ENCODE data around the gene FAM110D.

Gene FAM110D

DNA sequence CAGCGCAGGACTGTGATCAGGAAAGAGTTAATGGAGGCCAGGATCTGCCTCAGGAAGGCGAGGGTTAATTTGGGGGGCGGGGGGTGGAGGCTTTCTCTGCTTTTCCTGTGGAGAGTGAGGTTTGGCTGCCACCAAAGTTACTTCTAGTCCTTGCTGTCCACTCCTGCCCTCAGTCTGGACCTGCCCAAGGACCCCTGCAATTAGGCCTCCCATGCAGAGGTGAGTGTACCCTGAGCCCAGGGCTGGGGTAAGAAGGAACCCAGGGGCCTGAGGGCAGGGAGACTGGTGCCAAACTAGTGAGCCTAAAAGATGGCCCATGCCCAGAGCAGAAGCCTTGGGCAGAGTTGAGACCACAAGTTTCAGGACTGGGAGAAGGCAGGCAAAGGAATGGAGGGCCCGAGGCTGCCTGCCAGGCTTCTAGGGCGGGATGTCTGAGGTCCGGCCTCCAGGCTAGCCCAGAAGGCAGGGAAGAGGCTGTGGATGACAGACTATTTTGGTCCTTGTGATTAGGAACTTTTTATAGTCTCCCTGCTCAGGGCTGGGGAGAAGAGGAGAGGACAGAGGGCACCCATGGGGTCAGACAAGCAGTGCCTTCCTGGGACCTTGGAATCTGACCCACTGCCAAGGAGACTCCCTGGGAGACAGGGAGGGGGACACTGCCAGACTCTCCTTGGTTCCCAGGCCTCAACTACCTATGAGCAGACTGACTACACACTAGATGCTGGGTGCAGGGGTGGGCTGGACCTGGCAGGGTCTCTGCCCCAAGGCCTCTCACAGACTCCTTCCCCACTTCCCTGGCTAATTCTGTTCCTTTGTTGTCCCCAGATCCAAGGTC, at the start of gene FAM110D:
Gene FAM110D (plus strand): TSS at position 172 of the 835 bp plus-strand sequence. CDS start 2,213 bp downstream, outside the sequence.
- FAIRE-seq, result no peak

DNA sequence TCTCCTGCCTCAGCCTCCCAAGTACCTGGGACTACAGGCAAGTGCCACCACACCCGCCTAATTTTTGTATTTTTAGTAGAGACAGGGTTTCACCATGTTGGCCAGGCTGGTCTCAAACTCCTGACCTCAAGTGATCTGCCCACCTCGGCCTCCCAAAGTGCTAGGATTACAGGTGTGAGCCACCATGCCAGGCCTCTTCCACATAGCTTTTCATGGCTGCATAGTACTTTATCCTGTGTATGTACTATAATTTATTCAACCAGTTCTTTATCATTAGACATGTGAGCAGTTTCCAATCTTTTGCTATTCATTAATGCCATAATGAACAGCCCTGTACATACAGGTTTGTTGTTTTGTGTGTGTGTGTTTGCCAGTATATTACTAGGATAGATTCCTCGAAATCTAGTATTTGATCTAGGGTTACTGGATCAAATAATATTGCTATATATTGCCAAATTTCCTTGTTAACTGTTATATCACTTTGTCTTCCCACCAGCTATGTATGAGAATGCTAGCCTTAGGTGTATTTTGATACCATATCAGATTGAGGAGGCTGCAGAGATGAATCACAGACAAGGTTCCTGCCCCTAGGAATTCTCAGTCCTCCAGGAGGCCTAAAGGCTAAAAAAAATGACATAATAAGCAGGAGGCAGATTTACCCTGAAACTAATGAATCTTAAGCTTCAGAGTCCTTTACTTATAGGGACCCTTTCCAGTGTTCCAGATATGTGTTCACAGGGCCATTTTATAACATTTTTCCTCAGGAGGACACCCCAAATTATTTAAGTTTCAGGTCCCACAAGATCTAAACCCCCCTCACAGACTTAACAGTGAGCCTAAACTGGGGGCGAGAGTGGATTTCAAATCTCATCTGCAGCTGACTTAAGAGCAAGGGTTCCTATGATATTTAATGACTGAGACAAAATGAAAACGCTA, 49.4 kb upstream of the FAM110D start:
- FAIRE-seq, result no peak

DNA sequence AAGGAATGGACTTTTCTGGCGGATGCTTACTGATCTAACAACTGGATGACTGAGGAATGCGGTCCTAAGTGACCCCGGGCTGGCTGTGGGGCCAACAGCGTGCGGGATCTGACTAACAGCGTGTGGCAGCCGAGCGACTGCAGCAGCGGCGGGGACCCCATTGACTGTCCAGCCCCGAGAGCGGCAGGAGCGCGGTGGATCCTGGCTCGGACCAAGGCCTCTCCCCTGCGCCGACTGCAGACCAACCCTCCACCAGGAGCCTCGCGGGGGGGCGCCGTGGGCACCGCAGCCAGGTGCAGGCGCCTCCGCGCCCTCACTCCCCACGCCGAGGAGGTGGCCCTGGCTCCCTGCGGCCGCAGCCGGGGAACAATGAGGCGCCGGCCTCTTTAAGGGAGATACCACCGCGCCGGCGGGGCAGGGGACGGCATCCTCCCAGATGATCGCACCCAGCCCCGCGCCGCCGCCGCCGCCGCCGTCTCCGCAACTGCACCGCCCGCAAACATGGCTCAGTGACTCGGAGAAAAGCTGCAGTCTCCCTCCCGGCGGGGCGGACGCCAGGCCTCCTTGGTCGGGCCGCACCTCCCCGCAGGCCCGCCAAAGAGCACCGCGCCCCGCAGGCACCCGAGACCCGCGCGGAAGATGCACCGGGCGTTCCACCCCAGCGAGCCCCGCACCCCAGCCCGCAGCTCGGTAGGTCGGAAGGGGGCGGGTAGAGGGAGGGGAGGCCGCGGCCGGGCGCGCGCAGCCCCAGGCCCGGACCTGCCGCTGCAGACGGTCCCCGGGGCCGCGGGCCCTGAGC, 47.9 kb upstream of the FAM110D start:
- no peak for FAIRE-seq

DNA sequence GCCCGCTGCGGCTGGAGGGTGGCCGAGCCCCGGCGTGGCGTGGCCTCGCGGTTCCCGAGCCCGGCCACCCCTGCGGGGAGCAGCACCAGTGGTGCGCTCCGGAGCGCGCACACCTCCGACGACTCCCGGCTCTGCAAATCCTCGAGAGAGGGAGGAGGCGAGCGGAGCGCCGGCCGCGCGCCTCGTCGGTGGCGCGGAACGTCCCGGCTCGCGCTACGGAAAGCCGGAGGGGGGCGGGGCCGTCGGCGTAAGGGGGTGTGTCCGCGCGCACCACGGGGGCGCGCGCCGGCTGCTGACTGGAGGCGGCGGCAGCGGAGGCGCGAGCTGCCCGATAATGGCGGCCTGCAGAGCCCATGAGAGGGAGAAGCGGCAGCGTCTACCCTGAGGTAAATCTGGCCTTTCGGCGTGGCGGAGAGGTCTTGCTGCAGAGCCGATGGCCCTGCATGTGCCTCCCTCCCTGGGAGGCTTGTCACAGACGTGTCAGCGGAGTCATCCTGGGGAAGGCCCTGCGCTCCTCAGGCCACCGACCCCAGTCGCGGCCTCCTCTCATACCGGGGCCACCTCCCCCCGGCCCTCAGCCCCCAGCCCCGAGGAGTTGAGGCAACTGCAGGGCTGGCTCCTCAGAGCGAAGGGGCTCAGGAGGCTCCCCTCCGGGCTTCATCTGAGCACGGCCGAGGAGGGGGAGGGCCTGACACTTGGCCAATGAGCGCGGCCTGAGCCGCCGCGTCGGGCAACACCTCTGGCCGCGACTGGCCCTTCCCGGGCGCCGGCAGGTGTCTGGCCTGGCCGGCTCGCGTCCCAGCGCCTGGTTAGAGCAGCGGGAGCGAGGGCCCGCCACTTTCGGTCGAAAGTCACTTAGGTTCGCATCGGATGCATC, 47.1 kb upstream of the FAM110D start, which contains the start of gene PDIK1L:
Gene PDIK1L (plus strand): TSS at position 295 of the 877 bp plus-strand sequence. CDS start 2,485 bp downstream, outside the sequence.
- no peak for FAIRE-seq

DNA sequence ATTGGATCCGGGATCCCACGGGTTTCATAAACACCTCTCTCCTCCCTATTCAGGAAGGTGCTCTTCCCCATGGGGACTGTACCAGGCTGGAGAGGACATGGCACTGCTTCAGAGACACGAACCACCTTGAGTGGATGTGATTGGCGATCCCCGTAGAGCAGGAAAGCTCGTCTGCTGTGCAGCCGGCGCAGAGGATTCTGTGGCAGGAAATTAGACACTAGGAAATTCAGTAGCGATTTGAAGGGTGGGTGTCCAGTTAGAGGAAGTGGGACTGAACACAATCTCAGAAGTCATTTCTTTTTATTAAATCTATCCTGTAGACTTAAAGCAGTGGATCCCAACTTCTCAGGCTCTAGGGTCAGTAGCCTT, 46.5 kb upstream of the FAM110D start:
- FAIRE-seq, result no peak

DNA sequence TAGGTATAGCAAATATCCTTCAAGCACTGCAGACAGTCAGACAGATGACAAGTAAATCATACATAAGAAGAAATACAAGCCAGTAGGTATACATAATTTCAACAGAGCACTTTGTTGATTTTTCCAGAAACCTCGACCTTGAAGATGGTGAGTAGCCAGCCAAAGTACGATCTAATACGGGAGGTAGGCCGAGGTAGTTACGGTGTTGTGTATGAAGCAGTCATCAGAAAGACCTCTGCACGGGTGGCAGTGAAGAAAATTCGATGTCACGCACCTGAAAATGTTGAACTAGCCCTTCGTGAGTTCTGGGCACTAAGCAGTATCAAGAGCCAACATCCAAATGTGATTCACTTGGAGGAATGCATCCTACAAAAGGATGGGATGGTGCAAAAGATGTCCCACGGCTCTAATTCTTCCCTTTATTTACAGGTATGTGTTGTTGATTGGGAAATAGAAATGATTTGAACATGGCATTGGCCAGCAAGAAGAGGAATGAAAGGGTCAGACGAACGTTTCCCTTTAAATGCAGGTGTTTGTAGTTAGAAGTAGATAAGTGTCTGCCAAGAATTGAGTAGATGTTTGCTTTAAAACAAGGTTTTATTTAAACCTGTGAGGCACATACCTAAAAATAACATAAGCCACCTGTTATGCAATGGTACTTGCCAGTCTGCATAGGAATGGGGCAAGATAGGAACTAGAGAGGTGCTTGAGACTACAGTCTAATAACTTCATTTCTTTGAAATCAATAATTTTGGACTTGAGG, 44.5 kb upstream of the FAM110D start:
- no peak for FAIRE-seq

DNA sequence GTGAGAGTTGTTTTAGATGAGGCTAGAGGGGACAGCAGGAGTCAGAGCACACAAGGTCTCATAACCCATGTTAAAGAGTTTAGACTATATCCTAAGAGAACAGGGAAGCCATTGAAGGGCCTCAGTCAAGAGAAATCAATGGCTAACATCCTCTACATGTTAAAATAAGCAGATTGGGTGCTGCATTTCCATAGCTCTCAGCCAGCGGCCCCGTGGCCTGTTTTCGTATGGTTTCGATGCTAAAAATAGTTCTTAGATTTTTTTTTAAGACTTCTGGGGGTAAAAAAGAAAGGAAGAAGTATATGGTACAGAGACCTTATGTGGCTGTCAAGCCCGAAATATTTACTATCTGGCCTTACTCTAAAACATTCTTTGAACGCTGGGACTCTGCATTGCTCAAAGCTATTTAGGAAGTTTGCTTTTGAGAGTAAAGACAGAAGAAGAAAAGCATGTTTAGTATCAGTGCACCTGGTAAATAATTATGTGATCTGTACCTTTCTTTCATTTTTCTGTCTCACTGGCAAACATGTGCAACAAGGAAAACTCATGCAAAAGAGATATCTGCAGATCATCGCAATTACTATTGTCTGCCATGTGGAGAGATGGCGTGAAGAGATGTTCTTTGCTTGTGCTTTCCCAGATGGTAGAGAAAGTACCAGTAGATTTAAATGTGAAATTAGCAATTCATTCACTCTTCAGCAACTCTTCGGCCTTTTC, 38.8 kb upstream of the FAM110D start:
- FAIRE-seq, result no peak

DNA sequence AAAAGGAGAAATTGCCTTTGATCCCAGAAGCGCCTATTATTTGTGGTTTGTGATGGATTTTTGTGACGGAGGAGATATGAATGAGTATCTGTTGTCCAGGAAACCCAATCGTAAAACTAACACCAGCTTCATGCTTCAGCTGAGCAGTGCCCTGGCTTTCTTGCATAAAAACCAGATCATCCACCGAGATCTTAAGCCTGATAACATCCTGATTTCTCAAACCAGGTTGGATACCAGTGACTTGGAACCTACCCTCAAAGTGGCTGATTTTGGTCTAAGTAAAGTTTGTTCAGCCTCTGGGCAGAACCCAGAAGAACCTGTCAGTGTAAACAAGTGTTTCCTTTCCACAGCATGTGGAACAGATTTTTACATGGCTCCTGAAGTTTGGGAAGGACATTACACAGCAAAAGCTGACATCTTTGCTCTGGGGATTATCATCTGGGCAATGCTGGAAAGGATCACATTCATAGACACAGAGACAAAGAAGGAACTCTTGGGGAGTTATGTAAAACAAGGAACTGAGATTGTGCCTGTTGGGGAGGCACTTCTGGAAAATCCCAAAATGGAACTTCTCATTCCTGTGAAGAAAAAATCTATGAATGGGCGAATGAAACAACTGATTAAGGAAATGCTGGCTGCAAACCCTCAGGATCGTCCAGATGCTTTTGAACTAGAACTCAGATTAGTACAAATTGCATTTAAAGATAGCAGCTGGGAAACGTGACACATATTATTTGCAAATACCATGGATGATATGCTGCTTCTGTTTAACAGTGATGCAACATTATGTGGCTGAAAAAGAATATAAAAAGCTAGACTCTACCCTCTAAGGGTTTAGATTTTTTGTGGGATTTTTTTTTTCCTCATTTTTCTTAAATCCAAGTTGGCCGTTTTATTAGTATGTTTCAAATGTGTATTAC, 36.8 kb upstream of the FAM110D start:
- FAIRE-seq, result no peak

DNA sequence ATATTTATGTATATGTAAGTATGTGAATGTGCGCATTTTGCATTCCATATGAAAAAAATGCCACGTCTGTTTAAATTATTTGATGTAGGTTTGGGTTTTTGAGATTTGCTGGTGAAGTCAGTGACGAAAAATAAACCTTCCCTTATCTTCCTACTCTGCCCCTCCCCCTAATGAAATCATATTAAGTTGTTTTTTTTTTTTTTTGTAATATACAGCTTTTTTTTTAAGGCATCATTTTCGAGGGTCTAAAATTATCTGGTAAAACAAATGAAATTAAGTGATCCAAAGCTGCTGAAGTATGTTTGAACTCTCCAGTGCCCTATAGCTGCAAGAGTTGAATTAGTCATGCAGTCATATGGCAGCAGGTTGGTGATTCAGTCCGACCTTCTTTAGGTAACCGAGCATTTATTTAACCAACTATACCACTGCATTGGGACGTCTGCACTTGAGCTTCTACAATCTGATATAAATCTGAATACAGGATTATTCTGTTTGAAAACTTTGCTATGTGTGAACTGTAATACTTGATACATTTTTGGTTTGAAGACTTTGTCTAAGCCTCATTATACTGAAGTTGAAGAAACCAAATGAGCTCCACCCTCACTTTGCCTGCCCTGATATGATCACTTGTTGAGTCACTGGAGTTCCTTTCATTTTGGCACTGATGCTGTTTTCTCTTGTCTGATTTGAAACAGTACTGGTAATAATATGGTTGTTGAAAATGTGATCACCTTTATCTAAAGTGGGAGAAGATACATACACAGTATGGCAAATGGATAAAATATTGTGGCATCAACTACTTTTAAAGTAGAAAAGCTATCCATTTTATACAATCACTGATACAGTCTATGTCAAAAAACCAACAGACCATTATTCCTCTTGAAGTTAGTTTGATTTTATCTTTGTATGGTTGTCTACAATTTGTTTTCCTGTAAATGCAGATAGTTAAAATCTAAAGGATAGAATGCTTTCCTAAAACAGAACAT, 35.6 kb upstream of the FAM110D start:
- no peak for FAIRE-seq

DNA sequence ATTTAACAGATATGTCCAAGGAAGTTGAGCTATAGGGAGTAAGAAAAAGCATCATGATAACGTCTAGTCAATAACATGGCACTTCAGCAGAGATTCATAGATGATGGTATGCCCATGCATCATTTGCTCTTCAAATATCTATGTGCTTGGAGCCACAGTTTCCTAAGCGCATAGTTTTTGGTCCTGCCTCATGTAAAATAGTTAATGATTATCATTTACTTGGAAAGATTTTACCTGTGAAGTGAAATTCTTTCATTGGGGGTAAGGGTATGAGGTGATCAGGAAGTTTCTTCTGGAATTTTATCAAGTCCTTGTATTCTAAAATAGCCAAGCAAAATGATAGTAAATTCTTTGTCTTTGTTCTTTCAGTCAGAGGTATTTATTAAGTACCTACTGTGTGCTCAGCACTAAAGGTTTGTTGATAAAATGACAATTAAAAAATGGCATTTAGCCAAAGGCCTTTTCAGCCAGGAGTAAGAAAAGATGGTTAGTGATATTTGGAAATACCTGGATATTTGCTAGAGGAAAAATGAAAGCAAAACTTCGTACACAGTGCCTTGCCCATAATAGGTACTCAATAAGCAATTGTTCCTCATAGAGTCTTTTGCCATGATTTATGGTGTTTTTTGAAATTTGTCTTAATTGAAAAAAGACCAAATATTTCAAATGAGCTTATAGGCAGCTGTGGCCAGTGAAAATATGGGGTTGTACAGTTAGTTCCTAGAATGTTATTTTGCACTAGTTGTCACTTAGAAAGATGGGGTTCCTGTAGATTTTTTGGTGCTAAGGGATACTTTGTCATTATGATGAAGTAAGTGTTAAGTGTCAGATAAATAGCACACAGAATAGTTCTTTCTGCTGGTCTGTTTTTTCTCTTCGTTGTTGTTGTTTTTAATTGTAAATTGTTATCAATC, 34.2 kb upstream of the FAM110D start:
- FAIRE-seq, result no peak

DNA sequence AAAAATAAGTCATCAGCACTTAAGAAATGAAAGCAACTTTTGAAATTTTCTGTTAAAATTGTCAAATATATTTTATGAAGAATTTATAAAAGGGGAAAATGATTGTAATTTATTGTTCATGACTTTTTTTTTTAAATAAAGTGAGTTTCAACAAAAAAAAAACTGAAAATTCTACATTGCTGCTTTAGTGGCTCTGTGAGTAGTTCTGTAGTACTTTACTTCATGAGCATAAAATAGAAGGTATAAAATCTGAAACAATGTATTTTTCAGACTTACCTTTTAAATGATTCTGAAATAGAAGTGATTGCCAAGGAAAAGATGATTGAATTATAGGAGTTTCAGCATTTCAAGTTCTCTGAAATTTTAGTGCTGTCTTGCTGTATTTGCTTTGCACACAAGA, 33.5 kb upstream of the FAM110D start:
- no peak for FAIRE-seq

DNA sequence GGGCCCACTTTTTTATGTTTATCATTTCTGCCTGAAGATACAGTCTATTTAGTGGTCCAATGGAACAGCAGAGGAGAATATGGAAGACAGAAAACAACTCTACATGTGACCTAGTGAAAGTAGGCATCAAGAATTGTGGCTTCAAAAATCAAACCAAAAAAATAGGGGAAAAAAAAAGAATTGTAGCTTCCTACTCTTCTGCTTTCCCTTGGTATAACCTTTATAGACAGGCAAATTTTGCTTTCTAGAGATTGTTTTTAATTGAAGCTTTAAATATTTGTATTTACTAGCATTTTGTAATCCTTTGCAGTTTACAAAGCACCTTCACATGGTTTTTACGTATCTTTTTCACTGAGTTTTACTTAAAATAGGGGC, 32.9 kb upstream of the FAM110D start:
- no peak for FAIRE-seq

DNA sequence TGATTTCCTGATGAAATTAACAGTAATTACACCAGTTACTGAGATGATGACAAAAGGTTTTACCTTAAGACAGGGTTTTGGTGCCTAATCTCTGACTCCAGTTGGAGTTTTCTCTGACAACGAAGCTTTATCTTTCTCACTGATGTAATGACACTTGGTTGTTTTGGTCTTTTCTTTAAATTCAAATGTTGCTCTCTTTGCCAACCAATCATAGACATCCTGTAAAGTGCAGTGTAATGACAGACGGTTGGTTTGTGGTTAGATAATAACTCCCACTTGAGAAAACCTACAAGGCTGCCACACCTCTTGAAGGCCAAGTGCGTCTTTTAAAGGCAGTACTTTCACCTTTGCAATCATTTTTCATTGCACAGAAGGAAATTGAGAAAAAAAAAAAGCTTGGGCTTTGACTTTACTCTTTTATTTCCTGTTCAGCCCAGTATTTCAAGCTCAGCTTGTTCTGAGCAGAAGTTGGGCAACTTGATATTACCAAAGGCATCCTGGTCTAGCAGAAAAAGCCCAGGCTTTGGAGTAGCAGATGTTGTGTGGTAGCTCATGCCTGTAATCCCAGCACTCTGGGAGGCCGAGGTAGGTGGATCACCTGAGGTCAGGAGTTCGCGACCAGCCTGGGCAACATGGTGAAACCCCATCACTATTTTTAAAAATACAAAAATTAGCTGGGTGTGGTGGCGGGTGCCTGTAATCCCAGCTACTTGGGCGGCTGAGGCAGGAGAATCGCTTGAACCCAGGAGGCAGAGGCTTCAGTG, 32.4 kb upstream of the FAM110D start:
- no peak for FAIRE-seq

DNA sequence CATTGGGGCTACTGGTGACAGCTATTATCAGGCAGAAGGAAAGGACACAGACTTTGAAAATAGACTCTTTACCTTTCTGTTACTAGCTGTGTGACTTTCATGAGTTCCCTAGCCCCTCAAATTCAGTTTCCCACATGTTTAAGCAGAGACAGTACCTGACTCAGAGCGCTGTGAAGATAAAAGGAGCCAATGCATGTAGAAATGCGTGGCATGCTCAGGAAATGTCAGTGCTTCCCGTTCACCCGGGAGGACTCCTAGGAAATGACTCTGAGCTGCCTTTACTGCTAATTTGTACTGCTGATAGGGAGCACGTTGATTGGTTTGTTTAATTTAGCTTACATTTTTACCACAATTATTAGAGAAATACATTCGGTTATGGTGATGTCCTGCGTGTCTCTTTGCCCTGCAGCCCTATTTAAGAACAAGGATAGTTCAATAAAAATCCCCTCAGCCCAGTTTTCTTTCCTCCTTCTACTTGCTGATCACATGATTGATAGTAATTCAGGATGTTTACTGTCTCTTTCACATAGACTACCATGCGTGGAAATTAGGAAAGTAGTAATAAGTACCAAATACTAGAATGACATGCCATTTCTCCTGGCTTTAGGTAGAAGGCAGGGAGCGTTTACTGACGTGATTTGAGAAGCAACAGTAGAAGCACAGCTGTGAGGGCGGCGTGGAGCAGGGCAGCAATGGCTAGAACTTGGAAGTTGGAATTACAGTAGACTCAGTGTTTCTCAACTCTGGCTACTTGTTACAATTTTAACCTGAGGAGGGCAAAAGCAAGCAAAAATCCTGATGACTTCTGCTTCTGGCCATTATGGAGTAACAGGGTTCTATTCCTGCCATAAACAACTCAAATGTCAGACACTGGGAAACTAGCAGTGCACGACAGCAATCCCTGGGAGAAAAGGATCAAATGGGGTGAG, 31.4 kb upstream of the FAM110D start:
- FAIRE-seq, result no peak

DNA sequence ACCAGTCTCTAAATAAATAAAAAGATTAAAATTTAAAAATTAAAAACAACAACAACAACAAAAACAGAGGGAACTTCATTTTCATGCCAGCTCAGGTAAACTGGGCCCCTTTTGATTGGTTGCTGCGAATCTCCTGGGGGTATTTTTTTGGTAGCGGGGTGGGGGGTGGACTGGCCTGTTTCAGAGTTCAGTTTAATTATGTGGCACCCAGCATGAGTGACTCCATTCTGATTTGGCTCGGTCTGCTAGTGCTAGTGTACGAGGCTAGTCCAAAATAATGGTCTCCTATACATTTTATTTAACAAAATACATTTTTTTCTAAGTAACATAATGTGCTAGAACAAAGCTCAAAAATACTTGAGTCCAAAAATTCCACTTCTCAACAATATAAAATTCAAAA, 29.1 kb upstream of the FAM110D start:
- FAIRE-seq, result no peak
